Measurements from ENCODE around the gene EVI2A. TPM values are rescaled to one million over a fixed set of nuclear protein-coding genes. Genes with fewer than 3 reads are reported as not detected.

EVI2A gene
- total and polyA plus RNA-seq, 9 of the 15 experiments (the other 6 are each of a cell fraction or from before 2014, with no cell fraction given) = 0.06 to 0.37 (median 0.15) TPM; not detected in 3

GRCh38 chr17:31313982-31314781, 7.2 kb downstream of the EVI2A start, which contains the start of gene EVI2B (continued):
- TF ChIP-seq ZNF318 (IDR thresholded peaks at IDR 0.05; ENCODE audit: borderline replicate concordance in 1 of 2, low read depth in 1 of 2) (peak in 1 of 2 experiments; percentile 55; a peak in 1 of 4 replicates), ARID2 (IDR thresholded peaks at IDR 0.05) (no peak), JUN (IDR thresholded peaks at IDR 0.05; ENCODE audit: borderline replicate concordance, low read depth, low read length) (peak; percentile 62; the same call in 1 of the 2 replicates), JUN (CRISPR knock-in tag; IDR thresholded peaks at IDR 0.05; ENCODE audit: borderline replicate concordance) (no peak), ATF3 (IDR thresholded peaks at IDR 0.05) (peak; percentile 90), ATF3 (CRISPR knock-in tag; conservative IDR thresholded peaks at IDR 0.05) (no peak), RNF2 (IDR thresholded peaks at IDR 0.05) (0 out of 2 replicates have a peak, but pooled peaks have one; percentile 18), EP300 (IDR thresholded peaks at IDR 0.05; ENCODE audit: low read length) (peak; percentile 26; the same call in 1 of the 2 replicates), ZNF449 (CRISPR knock-in tag; IDR thresholded peaks at IDR 0.05) (no peak), TRIM24 (IDR thresholded peaks at IDR 0.05) (peak in 1 of 2 experiments; percentile 14; a peak in 1 of 4 replicates), ATF7 (IDR thresholded peaks at IDR 0.05) (peak; percentile 35), SMARCA5 (IDR thresholded peaks at IDR 0.05) (peak; percentile 72; the same call in 1 of the 2 replicates), ZNF584 (CRISPR knock-in tag; IDR thresholded peaks at IDR 0.05; ENCODE audit: low read depth) (0 out of 2 replicates have a peak, but pooled peaks have one; percentile 63), ADNP (tag; IDR thresholded peaks at IDR 0.05) (peak; percentile 60; the same call in 1 of the 2 replicates), ZNF766 (CRISPR knock-in tag; conservative IDR thresholded peaks at IDR 0.05) (peak; percentile 88), FOSL1 (tag; conservative IDR thresholded peaks at IDR 0.05) (peak; percentile 96), GABPA (tag; conservative IDR thresholded peaks at IDR 0.05; ENCODE audit: low read depth) (peak; percentile 74), SMARCA4 (IDR thresholded peaks at IDR 0.05) (peak; percentile 76; the same call in 1 of the 2 replicates)
